GM10847 (cell line): Measurements from ENCODE around the gene DOK5.

Source experiments
- POLR2A ChIP-seq: IDR thresholded peaks from 2 replicates; pipeline ENCODE4 v1.6.1; 2011; ENCODE audit not compliant: insufficient read length; ENCODE audit errors: extremely low read depth

The DOK5 gene

GRCh38 chr20:54475334-54476168, at the start of gene DOK5:
DOK5 (plus strand) TSS chr20:54475593; CDS start chr20:54475947, 354 bp downstream.
- TF ChIP-seq POLR2A: no peak

- TF ChIP-seq POLR2A: no peak
These were observed 46.0 kb upstream of the DOK5 start for GRCh38 chr20:54429364-54429763.

DNA sequence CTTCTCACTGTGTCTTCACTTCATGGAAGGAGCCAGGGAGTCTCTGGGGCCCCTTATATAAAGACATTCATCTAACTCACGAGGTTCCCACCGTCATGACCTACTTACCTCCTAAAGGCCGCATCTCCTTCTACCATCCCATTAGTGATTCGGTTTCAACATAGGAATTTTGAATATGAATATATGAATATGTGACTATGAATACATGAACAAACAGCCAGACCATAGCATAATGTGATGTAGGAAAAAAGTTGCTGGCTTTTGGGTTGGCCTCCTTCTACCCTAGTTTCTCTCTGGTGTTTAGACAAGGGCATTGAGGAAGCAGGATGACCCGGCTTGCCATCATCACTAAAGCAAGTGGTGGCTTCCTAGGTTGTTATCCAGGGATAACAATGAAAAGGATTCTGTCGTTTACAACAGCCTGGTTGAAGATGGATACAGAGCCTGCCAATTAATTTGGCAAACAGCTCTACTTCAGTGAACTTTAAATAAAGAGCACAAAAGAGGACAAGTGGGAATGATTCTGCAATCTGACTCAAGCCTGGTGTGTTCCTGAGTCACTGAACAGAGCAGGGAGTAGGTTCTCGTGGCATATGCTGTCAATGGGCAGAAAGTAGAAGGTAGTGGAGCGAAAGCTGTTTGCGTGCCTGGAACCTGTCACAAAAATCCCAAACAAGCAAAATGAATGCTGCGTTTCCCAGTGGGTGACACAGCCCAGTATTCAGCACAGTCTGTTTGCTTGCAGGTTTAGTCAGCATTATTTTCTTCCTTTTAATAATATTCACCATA, 44.0 kb upstream of the DOK5 start:
- TF ChIP-seq POLR2A: no peak

DNA sequence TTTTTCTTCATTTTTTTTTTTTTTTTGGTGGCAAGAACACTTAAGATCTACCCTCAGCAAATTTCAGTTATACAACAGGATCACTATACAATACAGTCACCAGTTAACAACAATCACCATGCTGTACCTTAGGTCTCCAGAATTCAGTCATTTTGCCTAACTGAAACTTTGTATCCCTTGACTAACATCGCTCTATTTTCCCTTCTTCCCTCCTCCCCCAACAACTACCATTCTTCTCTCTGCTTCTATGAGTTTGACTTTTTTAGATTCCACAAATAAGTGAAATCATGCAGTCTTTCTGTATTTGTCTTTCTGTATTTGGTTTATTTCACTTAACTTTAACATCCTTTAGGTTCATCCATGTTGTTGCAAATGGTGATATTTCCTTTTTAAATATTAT, 42.4 kb upstream of the DOK5 start:
- no peak for TF ChIP-seq POLR2A

DNA sequence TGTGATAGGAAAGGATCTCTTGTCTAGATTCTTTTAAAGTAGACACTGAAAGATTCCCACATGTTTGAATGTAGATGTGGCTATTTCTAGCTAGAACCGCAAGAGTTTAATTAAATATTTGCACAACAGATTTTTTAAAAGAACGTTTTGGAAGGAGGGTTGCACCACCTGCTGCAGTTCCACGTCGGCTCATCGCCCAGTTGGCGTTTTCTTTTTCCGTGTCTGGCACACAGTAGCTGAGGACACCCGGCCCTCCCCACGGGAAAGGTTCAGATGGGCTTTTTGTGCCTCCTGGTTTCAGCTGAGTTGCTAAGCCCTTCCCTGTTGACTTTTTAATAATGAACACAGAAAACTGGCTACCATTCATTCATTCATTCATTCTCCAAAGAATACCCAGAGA, 41.8 kb upstream of the DOK5 start:
- TF ChIP-seq POLR2A: no peak

- TF ChIP-seq POLR2A: no peak
These were observed 41.2 kb upstream of the DOK5 start for GRCh38 chr20:54434196-54434595.

DNA sequence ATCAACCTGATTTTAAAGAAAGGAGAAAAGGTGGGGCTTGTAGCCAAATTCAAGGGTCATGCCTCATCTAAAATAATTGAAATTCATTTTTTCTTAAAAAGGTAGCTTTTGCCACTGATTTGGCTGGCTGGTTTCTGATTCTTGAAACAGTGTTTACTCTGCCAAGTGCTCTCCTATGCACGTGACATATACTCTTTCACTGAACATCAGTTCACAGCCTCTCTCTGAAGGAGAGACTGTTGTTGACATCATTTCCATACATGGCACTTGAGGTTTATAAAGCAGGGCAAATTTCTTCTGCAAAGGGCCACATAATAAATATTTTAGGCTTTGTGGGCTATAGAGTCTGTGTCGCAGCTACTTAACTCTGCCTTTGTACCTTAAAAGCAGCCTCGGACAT, 40.4 kb upstream of the DOK5 start:
- no peak for TF ChIP-seq POLR2A

- TF ChIP-seq POLR2A: no peak
These were observed 37.2 kb upstream of the DOK5 start for GRCh38 chr20:54438166-54438565.

DNA sequence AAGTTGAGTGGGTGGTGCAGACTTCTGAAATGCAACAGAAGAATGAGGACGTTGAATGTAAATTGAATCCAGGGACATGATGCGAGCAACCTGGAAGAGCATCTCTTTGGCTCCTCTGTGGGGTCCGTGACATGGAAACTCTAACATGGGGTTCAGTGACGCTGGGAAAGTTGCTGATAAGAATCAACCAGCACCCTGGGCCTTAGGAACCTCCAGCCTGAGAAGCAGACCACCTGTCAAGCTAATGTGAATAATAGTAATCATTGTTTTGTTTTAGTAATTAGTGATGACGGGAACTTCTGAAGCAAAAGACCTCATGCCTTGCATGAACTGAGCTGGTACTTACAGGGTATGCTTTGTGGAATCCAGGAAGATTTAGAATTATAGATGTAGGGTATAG, 25.2 kb upstream of the DOK5 start:
- TF ChIP-seq POLR2A: no peak

GRCh38 chr20:54451171-54451570, 24.2 kb upstream of the DOK5 start:
- TF ChIP-seq POLR2A: no peak

DNA sequence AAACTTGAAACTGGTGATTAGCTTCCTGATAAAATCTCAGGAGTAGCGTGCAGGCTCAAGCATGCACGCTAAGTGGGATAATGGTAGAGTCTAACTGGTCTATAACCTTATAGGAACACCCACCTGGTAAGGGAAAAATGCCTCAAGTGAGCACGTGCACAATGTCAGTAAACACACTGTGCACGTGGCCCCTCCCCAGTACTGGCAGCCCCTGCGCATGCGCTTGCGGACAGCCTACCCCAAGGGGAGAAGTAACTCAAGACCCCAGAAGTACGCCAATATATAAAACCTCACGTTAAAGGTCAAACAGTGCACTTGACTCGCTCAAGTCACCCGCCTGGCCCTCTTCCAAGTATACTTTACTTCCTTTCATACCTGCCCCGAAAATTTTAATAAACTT, 23.1 kb upstream of the DOK5 start:
- TF ChIP-seq POLR2A: no peak

- no peak for TF ChIP-seq POLR2A
These were observed 20.4 kb upstream of the DOK5 start for GRCh38 chr20:54454982-54455381.

DNA sequence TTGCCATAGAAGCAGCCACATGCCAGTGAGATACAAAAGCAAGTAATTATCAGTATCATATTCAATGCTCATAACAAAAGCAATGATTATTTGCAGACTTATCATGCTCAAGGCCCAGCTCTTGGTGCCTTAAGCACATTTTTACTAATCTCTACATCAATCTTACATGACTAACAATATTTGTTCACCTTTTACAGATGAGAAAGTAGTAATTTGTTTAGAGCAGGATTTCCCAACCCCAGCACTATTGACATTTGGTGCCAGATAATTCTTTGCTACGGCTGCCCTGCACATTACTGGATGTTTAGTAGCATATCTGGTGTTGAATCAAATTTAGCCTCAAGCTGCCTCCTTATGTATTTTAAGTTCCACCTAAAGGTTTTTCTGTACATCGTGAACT, 19.0 kb upstream of the DOK5 start:
- no peak for TF ChIP-seq POLR2A

- no peak for TF ChIP-seq POLR2A
These were observed 18.4 kb upstream of the DOK5 start for GRCh38 chr20:54456961-54457360.

DNA sequence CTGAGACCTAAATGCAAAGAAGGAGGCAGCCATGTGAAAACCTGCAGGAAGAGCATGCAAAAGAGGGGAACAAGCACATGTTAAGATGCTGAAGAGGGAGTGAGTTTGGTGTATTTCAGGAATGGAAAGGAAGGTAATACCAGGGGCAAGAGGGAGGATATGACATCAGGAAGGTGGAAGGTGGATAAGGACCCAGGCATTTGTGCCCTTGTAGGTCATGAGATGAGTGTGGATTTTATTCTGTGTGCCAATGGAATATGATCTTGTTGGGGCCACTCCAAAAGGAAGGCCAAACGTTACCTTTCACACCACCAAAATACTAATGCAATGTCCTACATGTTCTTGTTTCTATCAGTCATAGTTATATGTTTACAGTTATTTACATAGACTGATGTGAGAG, 17.2 kb upstream of the DOK5 start:
- TF ChIP-seq POLR2A: no peak

DNA sequence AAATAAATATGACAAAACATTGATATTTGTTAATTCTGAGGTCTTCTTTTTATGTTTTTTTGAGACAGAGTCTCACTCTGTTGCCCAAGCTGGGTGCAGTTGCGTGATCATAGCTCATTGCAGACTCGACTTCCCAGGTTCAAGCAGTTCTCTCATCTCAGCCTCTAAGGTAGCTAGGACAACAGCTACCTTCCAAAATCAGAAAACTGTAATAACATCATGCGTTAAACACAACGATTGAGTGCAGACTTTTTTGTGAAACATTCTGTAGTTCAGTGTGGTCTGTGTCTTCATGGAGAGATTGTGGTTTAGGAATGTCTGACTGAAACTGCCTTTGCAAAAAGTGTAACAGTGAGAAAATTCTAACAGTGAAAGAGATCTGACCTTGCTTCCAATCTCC, 16.1 kb upstream of the DOK5 start:
- TF ChIP-seq POLR2A: no peak
